Measurements from ENCODE around the gene KLK13. TPM values are rescaled to one million over a fixed set of nuclear protein-coding genes. Genes with fewer than 3 reads are reported as not detected.

The KLK13 gene
- polyA plus RNA-seq, 1 of the 3 experiments (the other 2 are of a cell fraction): not detected

DNA sequence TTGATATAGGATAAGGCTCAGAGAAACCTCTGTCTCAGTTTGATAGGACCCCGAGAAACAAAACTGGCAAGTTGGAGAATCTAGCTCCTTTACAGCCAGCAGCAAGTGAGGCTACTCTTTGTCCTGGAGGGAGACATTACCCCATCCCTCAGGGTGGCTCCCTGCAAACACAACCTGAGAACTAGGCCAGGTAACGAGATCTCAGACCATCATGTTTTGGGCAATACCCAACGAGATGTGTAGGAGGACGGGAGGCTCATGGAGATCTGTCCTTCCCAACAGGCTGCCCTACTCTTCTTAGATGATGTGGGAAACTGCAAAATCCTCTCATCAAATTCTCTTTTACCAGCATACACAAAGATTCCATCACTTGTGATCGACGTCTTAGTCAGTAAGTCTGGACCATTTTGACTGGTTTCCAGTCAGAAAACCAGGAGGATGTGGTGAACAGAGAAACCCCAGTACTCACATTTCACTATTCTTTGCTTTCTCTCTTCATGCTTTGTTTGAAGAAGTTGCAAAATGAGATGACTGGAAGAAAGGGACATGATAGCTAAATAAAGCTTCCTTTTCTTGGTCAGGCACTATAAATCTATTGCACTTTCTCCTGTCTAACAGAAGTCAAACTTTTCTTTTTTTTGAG lies 49.3 kb upstream of the KLK13 start (continued):
- TF ChIP-seq USF1 (IDR thresholded peaks at IDR 0.05; ENCODE audit: borderline replicate concordance, low read depth) (no peak), TEAD4 (IDR thresholded peaks at IDR 0.05; ENCODE audit: borderline replicate concordance, insufficient read depth) (no peak), TCF12 (IDR thresholded peaks at IDR 0.05) (no peak), USF2 (IDR thresholded peaks at IDR 0.05; ENCODE audit: borderline replicate concordance, low read depth, low read length) (no peak)

DNA sequence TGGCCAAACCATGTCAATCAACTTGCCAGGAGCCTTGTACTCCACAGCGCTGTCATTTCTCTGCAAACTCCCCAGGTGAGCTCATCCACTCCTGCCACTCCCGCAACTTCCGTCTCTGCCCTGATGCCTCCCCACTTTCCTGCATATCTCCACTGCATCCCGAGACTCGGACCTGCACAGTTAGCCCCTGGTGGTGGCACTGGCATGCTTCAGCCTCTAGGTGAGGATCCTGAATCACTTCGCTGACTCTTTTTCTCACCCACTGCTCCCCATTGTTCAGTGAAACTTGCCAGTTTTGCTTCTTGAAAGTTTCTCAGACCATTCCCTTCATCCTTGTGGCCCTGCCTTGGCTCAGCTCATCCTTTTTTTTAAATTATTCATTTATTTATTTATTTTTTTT lies 46.7 kb upstream of the KLK13 start:
- no peak for DNase-seq
- CTCF ChIA-PET: no interaction called here

More for the DNA sequence above, 46.7 kb upstream of the KLK13 start:
- H3K4me3 ChIP-seq (ENCODE audit: low read depth in 2 of 2, low read length in 1 of 2): no peak overlapping the region
- no peaks in the 10 kb centered on the region for H3K36me3 ChIP-seq (replicated peaks in 1 of 2; ENCODE audit: control insufficient read depth in 1 of 2, insufficient read depth in 2 of 2, low read length in 1 of 2)
- peaks cover 13% of the 10 kb centered on the region for H3K79me2 ChIP-seq (ENCODE audit: insufficient read depth)
- H2AFZ ChIP-seq (ENCODE audit: low read depth): no peak overlapping the region
- POLR2A ChIA-PET: no interaction called here
- H3K9me3 ChIP-seq: no peaks in the 10 kb centered on the region
- no peaks in the 10 kb centered on the region for H3F3A ChIP-seq (replicated peaks; ENCODE audit: insufficient read depth)
- no peak overlapping the region for H3K9ac ChIP-seq
- WGBS (ENCODE audit: low lambda C conversion rate): 4% methylated on average over 6 of the region's 6 CpGs
- TF ChIP-seq MEF2A (IDR thresholded peaks at IDR 0.05; ENCODE audit: borderline replicate concordance, low read depth) (no peak), CTCF (IDR thresholded peaks at IDR 0.05) (peak; percentile 22; the same call in 1 of the 2 replicates), SIN3A (IDR thresholded peaks at IDR 0.05; ENCODE audit: borderline replicate concordance, low read depth, low read length) (no peak)
- TF ChIP-seq, protein P1, sequence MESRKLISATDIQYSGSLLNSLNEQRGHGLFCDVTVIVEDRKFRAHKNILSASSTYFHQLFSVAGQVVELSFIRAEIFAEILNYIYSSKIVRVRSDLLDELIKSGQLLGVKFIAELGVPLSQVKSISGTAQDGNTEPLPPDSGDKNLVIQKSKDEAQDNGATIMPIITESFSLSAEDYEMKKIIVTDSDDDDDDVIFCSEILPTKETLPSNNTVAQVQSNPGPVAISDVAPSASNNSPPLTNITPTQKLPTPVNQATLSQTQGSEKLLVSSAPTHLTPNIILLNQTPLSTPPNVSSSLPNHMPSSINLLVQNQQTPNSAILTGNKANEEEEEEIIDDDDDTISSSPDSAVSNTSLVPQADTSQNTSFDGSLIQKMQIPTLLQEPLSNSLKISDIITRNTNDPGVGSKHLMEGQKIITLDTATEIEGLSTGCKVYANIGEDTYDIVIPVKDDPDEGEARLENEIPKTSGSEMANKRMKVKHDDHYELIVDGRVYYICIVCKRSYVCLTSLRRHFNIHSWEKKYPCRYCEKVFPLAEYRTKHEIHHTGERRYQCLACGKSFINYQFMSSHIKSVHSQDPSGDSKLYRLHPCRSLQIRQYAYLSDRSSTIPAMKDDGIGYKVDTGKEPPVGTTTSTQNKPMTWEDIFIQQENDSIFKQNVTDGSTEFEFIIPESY (IDR thresholded peaks at IDR 0.05; ENCODE audit: borderline replicate concordance, low read depth): no peak
- no peak overlapping the region for H3K4me2 ChIP-seq
- H4K20me1 ChIP-seq (ENCODE audit: insufficient read depth): no peaks in the 10 kb centered on the region
- no peak overlapping the region for H3K27ac ChIP-seq (ENCODE audit: low read depth in 2 of 2, low read length in 1 of 2)
- no peaks in the 10 kb centered on the region for H3K9me2 ChIP-seq
- peaks cover 0 to 12% of the 10 kb centered on the region in 2 experiments; a peak in 2 of 4 replicates for H3K4me1 ChIP-seq (ENCODE audit: control insufficient read depth in 1 of 2, insufficient read depth in 2 of 2, low read depth in 1 of 2, low read length in 1 of 2)
- peaks cover 47% of the 10 kb centered on the region for H3K27me3 ChIP-seq (ENCODE audit: insufficient read depth)

Data from SK-N-SH (cell line).